ENCODE data around the gene HMGCL.

GRCh38 chr1:23806280-23806679 is 18.9 kb downstream of the HMGCL start:
- TF ChIP-seq CTCF (IDR thresholded peaks at IDR 0.05) (no peak), POLR2A (IDR thresholded peaks at IDR 0.05; ENCODE audit: low read depth) (no peak)
